Vagina (tissue), 2 donors: ENCODE data around the gene TRPM1. TPM values are rescaled to one million over a fixed set of nuclear protein-coding genes. Genes with fewer than 3 reads are reported as not detected.

ENCODE experiments used
- DNase-seq, 2 donors: peaks; one replicate each; pipeline ENCODE4 v3.0.0-alpha.2; 2017; ENCODE audit errors: extremely low spot score in 2 of 2
- H3K27ac ChIP-seq: fragments of 200-600 bp; sonication (generic); one replicate; pipeline ENCODE4 v1.5.1; 2019
- H3K27me3 ChIP-seq: fragments of 200-600 bp; sonication (generic); one replicate; pipeline ENCODE4 v1.5.1; 2019
- H3K36me3 ChIP-seq, 2 donors: fragments of 200-600 bp; sonication (generic); one replicate each; pipeline ENCODE4 v1.5.1; 2017 to 2019
- H3K4me1 ChIP-seq: fragments of 200-600 bp; sonication (generic); one replicate; pipeline ENCODE4 v1.5.1; 2019
- H3K4me3 ChIP-seq, 2 donors: fragments of 200-600 bp; sonication (generic); 1 replicate in 1 of 2; 2 replicates in 1 of 2; pipeline ENCODE4 v1.5.1; 2016 to 2019
- H3K9me3 ChIP-seq: fragments of 200-600 bp; sonication (generic); one replicate; pipeline ENCODE4 v1.5.1; 2019
- CTCF ChIP-seq, 3 experiments: fragments of 450-650 bp in 2 of 3; fragments of 200-600 bp in 1 of 3; sonication (generic) in 1 of 3; IDR thresholded peaks; one replicate each; pipeline ENCODE4 v1.5.1; 2017 to 2019; ENCODE audit warnings: antibody characterized with exemption in 3 of 3, mild to moderate bottlenecking in 2 of 3, moderate library complexity in 2 of 3
- POLR2A ChIP-seq, 2 donors: fragments of 450-650 bp; IDR thresholded peaks; one replicate each; pipeline ENCODE4 v1.6.1; 2017; ENCODE audit warnings: antibody characterized with exemption in 2 of 2, mild to moderate bottlenecking in 2 of 2, moderate library complexity in 2 of 2
- POLR2AphosphoS5 ChIP-seq, 2 donors: sonication (generic); formaldehyde crosslinking; IDR thresholded peaks; one replicate each; pipeline ENCODE4 v1.9.0; 2017; ENCODE audit warnings: antibody characterized with exemption in 2 of 2, mild to moderate bottlenecking in 2 of 2, low read depth in 1 of 2; ENCODE audit not compliant: insufficient read depth in 1 of 2
- intact Hi-C: fragments of 100-400 bp; cut with DNase I; formaldehyde crosslinking; loops from one replicate; pipeline ENCODE4 v1.15.1; 2023
- total RNA-seq: library from RNA; depleted of rRNA; stranded (reverse); fragments of >200 nt; gene quantifications from one replicate; pipeline ENCODE4 v1.2.3, GENCODE V29; 2016

The TRPM1 gene
- total RNA-seq, 1 donor from 2014 or later: not detected

DNA sequence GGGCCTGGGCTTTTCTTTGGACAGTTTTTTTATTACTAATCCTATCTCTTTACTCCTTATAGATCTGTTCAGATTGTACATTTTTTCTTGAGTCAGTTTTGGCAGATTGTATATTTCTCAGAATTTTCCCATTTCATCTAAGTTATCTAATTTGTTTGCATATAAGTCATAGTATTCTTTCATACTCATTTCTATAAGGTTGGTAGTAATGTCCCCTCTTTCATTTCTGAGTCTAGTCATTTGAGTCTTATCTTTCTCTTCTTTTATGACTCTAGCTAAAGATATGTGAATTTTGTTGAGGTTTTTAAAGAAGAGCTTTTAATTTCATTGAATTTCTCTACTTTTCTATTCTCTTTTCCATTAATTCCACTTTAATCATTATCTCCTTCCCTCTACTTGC is 27.2 kb downstream of the TRPM1 start:
- intact Hi-C loops: no loop called here
- Histone ChIP-seq H3K27me3 (no peaks in the 10 kb centered on the region), H3K4me1 (peaks cover 10% of the 10 kb centered on the region), H3K36me3 (no peaks in the 10 kb centered on the region), H3K27ac (no peak overlapping the region), H3K9me3 (no peaks in the 10 kb centered on the region), H3K4me3 (no peak overlapping the region)
- TF ChIP-seq POLR2A (IDR thresholded peaks at IDR 0.05): no peak
- no peak for TF ChIP-seq POLR2AphosphoS5 (IDR thresholded peaks at IDR 0.05; ENCODE audit: insufficient read depth in 1 of 2, low read depth in 1 of 2)
- TF ChIP-seq CTCF (IDR thresholded peaks at IDR 0.05): no peak
- DNase-seq: no peak

DNA sequence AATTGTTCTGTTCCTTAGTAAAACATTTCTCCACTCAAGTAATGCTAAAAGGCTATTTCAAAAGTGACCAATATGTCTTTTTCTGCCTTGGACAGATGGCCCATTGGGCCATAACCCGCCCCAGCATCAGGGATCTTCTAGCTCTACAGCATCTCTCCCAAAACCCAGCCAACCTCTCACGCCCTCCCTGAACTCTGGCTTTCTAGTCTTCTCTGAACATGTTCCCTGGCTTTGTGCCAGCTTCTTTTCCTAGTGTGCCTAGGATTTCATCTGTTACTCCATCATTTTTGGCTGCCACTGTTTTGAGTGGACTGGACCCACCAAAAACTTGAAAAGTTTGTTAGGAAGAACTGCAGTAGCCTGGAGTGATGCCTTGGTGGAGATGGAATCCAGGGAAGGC is 30.7 kb downstream of the TRPM1 start:
- H3K27ac ChIP-seq: no peak overlapping the region
- no peak for TF ChIP-seq CTCF (IDR thresholded peaks at IDR 0.05)
- no peaks in the 10 kb centered on the region for H3K27me3 ChIP-seq
- no peak for DNase-seq
- H3K4me1 ChIP-seq: peaks cover 25% of the 10 kb centered on the region
- H3K9me3 ChIP-seq: no peaks in the 10 kb centered on the region
- no peak overlapping the region for H3K4me3 ChIP-seq
- intact Hi-C loops: no loop called here
- H3K36me3 ChIP-seq: no peaks in the 10 kb centered on the region

GRCh38 chr15:31069360-31070000 is 32.0 kb downstream of the TRPM1 start:
- TF ChIP-seq POLR2AphosphoS5 (IDR thresholded peaks at IDR 0.05; ENCODE audit: insufficient read depth in 1 of 2, low read depth in 1 of 2) (peak; percentile 13 to 68), CTCF (IDR thresholded peaks at IDR 0.05) (no peak), POLR2A (IDR thresholded peaks at IDR 0.05) (no peak)
- H3K9me3 ChIP-seq: no peaks in the 10 kb centered on the region
- DNase-seq: no peak
- peaks cover 25% of the 10 kb centered on the region for H3K4me1 ChIP-seq
- no peak overlapping the region for H3K4me3 ChIP-seq
- no peaks in the 10 kb centered on the region for H3K27me3 ChIP-seq
- no peaks in the 10 kb centered on the region for H3K36me3 ChIP-seq
- intact Hi-C loops: no loop called here
- peak overlapping the region; percentile 24 for H3K27ac ChIP-seq

- no peak for TF ChIP-seq POLR2AphosphoS5 (IDR thresholded peaks at IDR 0.05; ENCODE audit: insufficient read depth in 1 of 2, low read depth in 1 of 2)
- no peak for TF ChIP-seq POLR2A (IDR thresholded peaks at IDR 0.05)
- TF ChIP-seq CTCF (IDR thresholded peaks at IDR 0.05): no peak
- Histone ChIP-seq H3K9me3 (no peaks in the 10 kb centered on the region), H3K4me1 (peaks cover 26% of the 10 kb centered on the region), H3K4me3 (no peak overlapping the region), H3K27ac (no peak overlapping the region), H3K36me3 (no peaks in the 10 kb centered on the region), H3K27me3 (no peaks in the 10 kb centered on the region)
- DNase-seq: no peak
- intact Hi-C loops: no loop called here
These were observed 33.5 kb downstream of the TRPM1 start for GRCh38 chr15:31067890-31068603.

GRCh38 chr15:31065824-31066223 is 35.7 kb downstream of the TRPM1 start:
- Histone ChIP-seq H3K9me3 (no peaks in the 10 kb centered on the region), H3K36me3 (no peaks in the 10 kb centered on the region), H3K27me3 (no peaks in the 10 kb centered on the region), H3K27ac (no peak overlapping the region), H3K4me3 (no peak overlapping the region), H3K4me1 (peaks cover 39% of the 10 kb centered on the region)
- no peak for DNase-seq
- intact Hi-C loops: no loop called here
- TF ChIP-seq POLR2A (IDR thresholded peaks at IDR 0.05) (no peak), CTCF (IDR thresholded peaks at IDR 0.05) (no peak), POLR2AphosphoS5 (IDR thresholded peaks at IDR 0.05; ENCODE audit: insufficient read depth in 1 of 2, low read depth in 1 of 2) (no peak)
